Measurements from ENCODE around the gene C11orf42.

The C11orf42 gene

GRCh38 chr11:6205366-6205765, at the start of gene C11orf42:
Gene C11orf42, plus strand, starts transcription at chr11:6205557. Its CDS starts 59 bp downstream, at chr11:6205616.
- Histone ChIP-seq H3K4me1 (ENCODE audit: control insufficient read depth, insufficient read depth, low read length) (no peaks in the 10 kb centered on the region; the same call in 1 of the 2 replicates), H3K27me3 (ENCODE audit: control insufficient read depth, insufficient read depth, low read length) (no peaks in the 10 kb centered on the region), H3K9me3 (ENCODE audit: control insufficient read depth, insufficient read depth, low read depth, low read length) (no peaks in the 10 kb centered on the region), H3K9ac (ENCODE audit: low read length) (no peak within 1 kb of the TSS), H3K4me3 (ENCODE audit: low read depth, low read length) (no peak within 1 kb of the TSS), H3K36me3 (ENCODE audit: control insufficient read depth, insufficient read depth, low read length) (peaks cover 24% of the 10 kb centered on the region), H3K27ac (ENCODE audit: low read depth, low read length) (no peak within 1 kb of the TSS)

GRCh38 chr11:6156628-6157359, 48.6 kb upstream of the C11orf42 start:
- Histone ChIP-seq H3K4me3 (ENCODE audit: low read depth, low read length) (no peak overlapping the region), H3K36me3 (ENCODE audit: control insufficient read depth, insufficient read depth, low read length) (no peaks in the 10 kb centered on the region), H3K4me1 (ENCODE audit: control insufficient read depth, insufficient read depth, low read length) (peaks cover 15% of the 10 kb centered on the region), H3K27ac (ENCODE audit: low read depth, low read length) (no peak overlapping the region), H3K27me3 (ENCODE audit: control insufficient read depth, insufficient read depth, low read length) (peaks cover 3% of the 10 kb centered on the region; the same call in 1 of the 2 replicates), H3K9ac (ENCODE audit: low read length) (no peak overlapping the region), H3K9me3 (ENCODE audit: control insufficient read depth, insufficient read depth, low read depth, low read length) (no peaks in the 10 kb centered on the region)

GRCh38 chr11:6170226-6170625, 35.1 kb upstream of the C11orf42 start, which contains the start of gene OR52B2:
Gene OR52B2, minus strand, starts transcription at chr11:6170326. Its CDS starts 0 bp downstream, at chr11:6170326.
- Histone ChIP-seq H3K27ac (ENCODE audit: low read depth, low read length) (no peak within 1 kb of the TSS), H3K4me1 (ENCODE audit: control insufficient read depth, insufficient read depth, low read length) (no peaks in the 10 kb centered on the region), H3K9ac (ENCODE audit: low read length) (no peak within 1 kb of the TSS), H3K36me3 (ENCODE audit: control insufficient read depth, insufficient read depth, low read length) (no peaks in the 10 kb centered on the region), H3K9me3 (ENCODE audit: control insufficient read depth, insufficient read depth, low read depth, low read length) (peaks cover 2% of the 10 kb centered on the region; the same call in 1 of the 2 replicates), H3K4me3 (ENCODE audit: low read depth, low read length) (no peak within 1 kb of the TSS), H3K27me3 (ENCODE audit: control insufficient read depth, insufficient read depth, low read length) (no peaks in the 10 kb centered on the region)

GRCh38 chr11:6175440-6175839, 29.9 kb upstream of the C11orf42 start:
- 0 out of 2 replicates have a peak, but pooled peaks cover 5% of the 10 kb centered on the region for H3K9me3 ChIP-seq (ENCODE audit: control insufficient read depth, insufficient read depth, low read depth, low read length)
- no peak overlapping the region for H3K9ac ChIP-seq (ENCODE audit: low read length)
- no peaks in the 10 kb centered on the region for H3K36me3 ChIP-seq (ENCODE audit: control insufficient read depth, insufficient read depth, low read length)
- peaks cover 4% of the 10 kb centered on the region; the same call in 1 of the 2 replicates for H3K4me1 ChIP-seq (ENCODE audit: control insufficient read depth, insufficient read depth, low read length)
- H3K4me3 ChIP-seq (ENCODE audit: low read depth, low read length): no peak overlapping the region
- no peaks in the 10 kb centered on the region for H3K27me3 ChIP-seq (ENCODE audit: control insufficient read depth, insufficient read depth, low read length)
- no peak overlapping the region for H3K27ac ChIP-seq (ENCODE audit: low read depth, low read length)

GRCh38 chr11:6191742-6192141, 13.6 kb upstream of the C11orf42 start:
- H3K4me3 ChIP-seq (ENCODE audit: low read depth, low read length): no peak overlapping the region
- no peaks in the 10 kb centered on the region for H3K4me1 ChIP-seq (ENCODE audit: control insufficient read depth, insufficient read depth, low read length)
- H3K9ac ChIP-seq (ENCODE audit: low read length): no peak overlapping the region
- H3K36me3 ChIP-seq (ENCODE audit: control insufficient read depth, insufficient read depth, low read length): no peaks in the 10 kb centered on the region
- H3K27me3 ChIP-seq (ENCODE audit: control insufficient read depth, insufficient read depth, low read length): no peaks in the 10 kb centered on the region
- no peak overlapping the region for H3K27ac ChIP-seq (ENCODE audit: low read depth, low read length)
- H3K9me3 ChIP-seq (ENCODE audit: control insufficient read depth, insufficient read depth, low read depth, low read length): no peaks in the 10 kb centered on the region

GRCh38 chr11:6194065-6194581, 11.2 kb upstream of the C11orf42 start:
- Histone ChIP-seq H3K4me1 (ENCODE audit: control insufficient read depth, insufficient read depth, low read length) (no peaks in the 10 kb centered on the region), H3K27ac (ENCODE audit: low read depth, low read length) (no peak overlapping the region), H3K9me3 (ENCODE audit: control insufficient read depth, insufficient read depth, low read depth, low read length) (no peaks in the 10 kb centered on the region), H3K36me3 (ENCODE audit: control insufficient read depth, insufficient read depth, low read length) (no peaks in the 10 kb centered on the region), H3K9ac (ENCODE audit: low read length) (no peak overlapping the region), H3K4me3 (ENCODE audit: low read depth, low read length) (no peak overlapping the region), H3K27me3 (ENCODE audit: control insufficient read depth, insufficient read depth, low read length) (no peaks in the 10 kb centered on the region)

GRCh38 chr11:6196396-6196795, 9.0 kb upstream of the C11orf42 start:
- no peak overlapping the region for H3K4me3 ChIP-seq (ENCODE audit: low read depth, low read length)
- no peaks in the 10 kb centered on the region; the same call in 1 of the 2 replicates for H3K4me1 ChIP-seq (ENCODE audit: control insufficient read depth, insufficient read depth, low read length)
- H3K9ac ChIP-seq (ENCODE audit: low read length): no peak overlapping the region
- H3K27ac ChIP-seq (ENCODE audit: low read depth, low read length): no peak overlapping the region
- H3K27me3 ChIP-seq (ENCODE audit: control insufficient read depth, insufficient read depth, low read length): no peaks in the 10 kb centered on the region
- H3K9me3 ChIP-seq (ENCODE audit: control insufficient read depth, insufficient read depth, low read depth, low read length): no peaks in the 10 kb centered on the region
- no peaks in the 10 kb centered on the region for H3K36me3 ChIP-seq (ENCODE audit: control insufficient read depth, insufficient read depth, low read length)

- no peaks in the 10 kb centered on the region for H3K9me3 ChIP-seq (ENCODE audit: control insufficient read depth, insufficient read depth, low read depth, low read length)
- H3K9ac ChIP-seq (ENCODE audit: low read length): no peak overlapping the region
- H3K27ac ChIP-seq (ENCODE audit: low read depth, low read length): no peak overlapping the region
- H3K4me1 ChIP-seq (ENCODE audit: control insufficient read depth, insufficient read depth, low read length): no peaks in the 10 kb centered on the region; the same call in 1 of the 2 replicates
- H3K36me3 ChIP-seq (ENCODE audit: control insufficient read depth, insufficient read depth, low read length): no peaks in the 10 kb centered on the region
- H3K27me3 ChIP-seq (ENCODE audit: control insufficient read depth, insufficient read depth, low read length): no peaks in the 10 kb centered on the region
- no peak overlapping the region for H3K4me3 ChIP-seq (ENCODE audit: low read depth, low read length)
Measured at GRCh38 chr11:6197466-6198200, 7.7 kb upstream of the C11orf42 start.

- Histone ChIP-seq H3K27ac (ENCODE audit: low read depth, low read length) (no peak within 1 kb of the TSS), H3K9me3 (ENCODE audit: control insufficient read depth, insufficient read depth, low read depth, low read length) (no peaks in the 10 kb centered on the region), H3K9ac (ENCODE audit: low read length) (no peak within 1 kb of the TSS), H3K4me3 (ENCODE audit: low read depth, low read length) (no peak within 1 kb of the TSS), H3K4me1 (ENCODE audit: control insufficient read depth, insufficient read depth, low read length) (no peaks in the 10 kb centered on the region; the same call in 1 of the 2 replicates), H3K36me3 (ENCODE audit: control insufficient read depth, insufficient read depth, low read length) (no peaks in the 10 kb centered on the region), H3K27me3 (ENCODE audit: control insufficient read depth, insufficient read depth, low read length) (no peaks in the 10 kb centered on the region)
Measured at GRCh38 chr11:6199174-6199810, 6.1 kb upstream of the C11orf42 start, which contains the start of gene OR52W1. Gene OR52W1, plus strand, starts transcription at chr11:6199224. Its CDS starts 0 bp downstream, at chr11:6199224.

- Histone ChIP-seq H3K27me3 (ENCODE audit: control insufficient read depth, insufficient read depth, low read length) (no peaks in the 10 kb centered on the region), H3K4me3 (ENCODE audit: low read depth, low read length) (no peak overlapping the region), H3K27ac (ENCODE audit: low read depth, low read length) (no peak overlapping the region), H3K4me1 (ENCODE audit: control insufficient read depth, insufficient read depth, low read length) (no peaks in the 10 kb centered on the region; the same call in 1 of the 2 replicates), H3K9ac (ENCODE audit: low read length) (no peak overlapping the region), H3K36me3 (ENCODE audit: control insufficient read depth, insufficient read depth, low read length) (peaks cover 9% of the 10 kb centered on the region), H3K9me3 (ENCODE audit: control insufficient read depth, insufficient read depth, low read depth, low read length) (no peaks in the 10 kb centered on the region)
Measured at GRCh38 chr11:6200975-6201374, 4.4 kb upstream of the C11orf42 start.
